Glomerular endothelial cell (primary cell): ENCODE results near the gene SNTA1. TPM values are rescaled to one million over a fixed set of nuclear protein-coding genes. Genes with fewer than 3 reads are reported as not detected.
"Not testable (repeated sequence)": the region's sequence is repeated elsewhere in the genome, so short reads cannot be mapped to it uniquely, and the experiment has no call there.

Source experiments
- DNase-seq: peaks from one replicate; pipeline ENCODE4 v3.0.0-alpha.2; 2011; ENCODE audit warnings: low read depth, low spot score; ENCODE audit errors: extremely low read depth
- total RNA-seq: library from RNA; depleted of rRNA; stranded (reverse); fragments of >200 nt; gene quantifications from 2 replicates; pipeline ENCODE4 v1.2.3, GENCODE V29; 2015

SNTA1 gene
- total RNA-seq, 1 donor from 2014 or later: 12.4 TPM

DNA sequence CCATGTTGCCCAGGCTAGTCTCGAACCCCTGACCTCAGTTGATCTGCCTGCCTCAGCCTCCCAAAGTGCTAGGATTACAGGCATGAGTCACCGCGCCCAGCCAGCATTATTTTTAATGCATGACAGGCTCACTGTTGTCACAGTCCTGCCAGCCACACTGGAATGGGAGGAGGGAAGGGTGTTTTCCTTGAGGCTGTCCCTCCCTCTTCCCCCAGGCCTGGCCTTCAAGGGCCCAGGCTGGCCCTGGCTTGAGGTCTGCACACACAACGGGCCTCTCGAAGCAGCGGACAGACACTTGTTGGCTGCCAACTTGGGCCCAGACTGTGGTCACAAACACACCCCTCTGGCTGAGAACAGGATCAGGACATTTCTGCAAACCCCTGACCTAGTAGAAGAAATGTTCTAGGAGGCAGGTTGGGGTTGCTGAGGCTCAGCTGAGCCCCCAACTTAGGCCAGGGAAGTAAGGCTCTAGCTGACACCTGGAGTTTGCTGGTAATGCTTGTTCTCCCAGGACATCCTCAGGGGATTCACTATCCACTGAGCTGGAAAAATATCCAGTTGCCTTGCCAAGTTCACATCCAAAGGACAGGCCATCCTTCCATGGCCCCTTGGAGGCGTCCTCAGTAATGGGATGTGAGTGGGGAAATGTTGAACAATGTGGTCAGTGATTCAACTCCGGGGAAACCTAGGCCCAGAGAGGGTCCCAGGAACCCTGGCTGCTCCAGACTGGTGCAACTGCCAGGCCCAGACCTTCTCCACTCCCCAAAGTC lies 9.9 kb downstream of the SNTA1 start:
- DNase-seq: no peak

- DNase-seq: no peak
Measured at GRCh38 chr20:33431797-33432381, 11.7 kb downstream of the SNTA1 start.

- not testable (repeated sequence) for DNase-seq
Measured at GRCh38 chr20:33423875-33424274, 19.7 kb downstream of the SNTA1 start.

DNA sequence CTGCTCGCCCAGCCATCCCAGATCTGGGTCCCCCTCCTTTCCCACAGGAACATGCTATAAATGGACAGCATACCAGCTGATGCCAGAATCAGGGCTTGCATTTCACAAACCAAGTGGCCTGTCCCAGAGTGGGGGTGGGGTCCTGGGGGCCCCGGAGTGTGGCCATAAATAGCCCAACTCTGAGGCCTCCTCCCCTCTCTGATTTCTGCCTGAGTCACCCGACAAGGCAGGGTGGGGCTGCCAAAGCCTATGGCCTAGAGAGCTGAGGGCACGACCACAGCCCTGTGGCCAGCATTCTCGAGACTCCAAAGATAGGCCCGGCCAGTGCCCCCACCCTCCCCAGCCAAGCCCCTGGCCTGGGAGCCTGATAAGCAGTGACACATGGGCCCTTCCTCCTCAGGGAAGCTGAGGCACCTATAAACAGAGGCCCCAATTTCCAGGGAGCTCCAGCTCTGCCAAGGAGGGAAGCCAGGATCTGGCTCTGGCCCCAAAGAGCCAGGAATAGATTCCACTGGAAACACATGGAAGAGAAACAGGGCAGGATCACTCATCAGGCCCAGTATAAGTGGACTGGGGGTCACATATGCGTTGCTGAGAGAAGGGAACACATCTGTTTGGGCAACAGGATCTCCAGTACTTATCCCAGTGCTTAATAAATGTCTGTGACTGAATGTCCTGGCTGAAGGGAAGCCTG lies 20.3 kb downstream of the SNTA1 start:
- no peak for DNase-seq

DNA sequence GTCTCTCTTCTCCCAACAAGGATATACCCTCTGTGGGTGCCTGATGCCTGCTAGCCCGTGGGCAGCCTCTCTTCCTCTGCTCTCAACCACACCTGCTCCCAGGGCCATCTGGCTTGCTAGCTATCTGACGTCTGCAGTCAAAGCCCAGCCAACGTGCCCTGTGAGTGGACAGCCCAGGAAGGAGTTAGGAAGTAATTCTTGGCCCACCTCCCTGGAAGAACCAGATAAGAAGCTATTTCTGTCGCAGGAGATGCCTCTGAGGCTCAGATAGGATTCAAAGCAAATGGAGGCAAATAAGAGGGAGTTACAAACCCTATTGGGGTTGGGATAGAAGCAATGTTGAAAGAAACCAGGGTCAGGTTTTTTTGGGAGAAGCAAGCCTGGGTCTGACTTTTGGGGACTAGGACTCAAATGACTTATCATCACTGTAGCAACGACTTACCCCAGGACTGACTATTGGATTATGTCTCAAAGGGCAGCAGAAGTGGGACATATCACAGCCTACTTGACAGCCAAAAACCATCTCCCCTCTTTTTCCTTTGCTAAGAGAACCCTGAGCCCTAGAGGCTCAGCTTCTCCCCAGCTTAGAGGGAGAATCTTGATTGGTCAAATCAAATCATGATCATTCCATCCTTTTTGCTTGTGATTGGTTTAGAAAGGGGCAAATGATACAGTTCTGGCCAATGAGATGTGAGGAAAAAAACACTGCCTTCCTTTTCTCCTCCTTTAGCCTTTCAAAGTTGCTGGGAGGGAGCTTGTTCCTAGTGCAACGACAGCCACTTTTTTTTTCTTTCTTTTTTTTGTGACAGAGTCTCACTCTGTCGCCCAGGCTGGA lies 24.2 kb downstream of the SNTA1 start:
- DNase-seq: no peak

DNA sequence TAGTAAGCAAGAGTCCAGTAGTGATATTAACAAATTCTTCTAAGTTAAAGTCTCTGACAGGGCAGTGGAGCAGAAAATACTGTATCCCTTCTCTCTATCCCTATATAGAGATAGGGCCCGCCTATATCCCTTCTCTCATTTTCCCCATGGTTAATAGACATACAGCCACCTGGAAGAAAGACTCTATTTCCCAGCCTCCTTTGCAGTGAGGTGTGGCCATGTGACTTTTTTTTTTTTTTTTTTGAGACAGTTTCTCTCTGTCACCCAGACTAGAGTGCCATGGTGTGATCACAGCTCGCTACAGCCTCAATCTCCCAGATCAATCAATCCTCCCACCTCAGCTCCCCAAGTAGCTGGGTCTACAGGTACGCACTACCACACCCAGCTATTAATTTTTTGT lies 25.5 kb downstream of the SNTA1 start:
- no peak for DNase-seq

DNA sequence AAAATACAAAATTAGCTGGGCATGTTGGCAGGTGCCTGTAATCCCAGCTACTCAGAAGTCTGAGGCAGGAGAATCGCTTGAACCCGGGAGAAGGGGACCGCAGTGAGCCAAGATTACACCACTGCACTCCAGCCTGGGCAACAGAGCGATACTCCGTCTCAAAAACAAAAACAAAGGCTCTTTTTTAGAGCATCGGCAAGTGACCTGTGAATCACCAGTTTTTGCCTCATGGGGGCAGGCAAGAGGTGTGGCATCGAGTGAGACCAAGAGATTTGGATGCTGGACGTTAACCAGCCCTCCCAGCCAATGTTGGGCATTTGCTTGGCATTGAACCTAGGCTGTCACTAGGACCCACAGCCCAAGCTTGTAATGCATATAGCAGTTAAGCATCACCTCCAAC lies 27.6 kb downstream of the SNTA1 start:
- DNase-seq: no peak

DNA sequence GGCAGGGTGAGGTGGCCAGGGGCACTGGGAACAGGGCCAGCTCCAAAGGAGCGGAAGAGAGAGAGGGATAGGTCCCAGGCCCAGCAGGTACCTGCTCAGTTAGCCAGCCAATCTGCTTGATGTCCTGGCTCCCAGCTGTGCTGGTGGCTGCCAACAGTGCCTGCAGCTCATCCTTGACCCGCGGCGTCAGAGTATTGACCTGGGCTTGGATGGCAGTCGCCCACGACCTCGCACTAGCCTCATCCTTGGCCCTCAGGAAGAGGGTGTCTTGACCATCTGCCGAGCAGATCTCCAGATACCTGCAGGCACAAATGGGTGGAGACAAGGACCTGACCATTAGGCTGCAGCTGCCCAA lies 31.1 kb downstream of the SNTA1 start:
- DNase-seq: no peak

GRCh38 chr20:33411711-33412483 lies 31.7 kb downstream of the SNTA1 start:
- DNase-seq: no peak

DNA sequence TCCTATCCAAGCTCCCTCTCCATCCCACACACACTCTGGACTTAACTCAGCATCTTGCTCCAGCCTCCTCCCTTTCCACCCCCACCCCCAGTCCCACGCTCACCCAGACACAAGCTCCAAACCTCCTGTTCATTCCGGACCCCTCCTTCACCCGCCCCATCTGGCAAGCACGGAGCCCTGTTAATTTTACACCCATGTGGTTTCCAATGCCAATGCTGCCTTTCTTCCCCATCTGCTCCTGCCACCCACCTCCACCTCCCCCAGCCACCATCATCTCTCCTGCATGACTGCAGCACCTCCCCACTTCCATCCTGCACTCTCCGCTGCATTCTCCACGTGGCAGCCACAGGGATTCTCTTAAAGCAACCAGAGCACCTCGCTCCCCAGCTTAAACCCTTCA lies 32.3 kb downstream of the SNTA1 start:
- no peak for DNase-seq

DNA sequence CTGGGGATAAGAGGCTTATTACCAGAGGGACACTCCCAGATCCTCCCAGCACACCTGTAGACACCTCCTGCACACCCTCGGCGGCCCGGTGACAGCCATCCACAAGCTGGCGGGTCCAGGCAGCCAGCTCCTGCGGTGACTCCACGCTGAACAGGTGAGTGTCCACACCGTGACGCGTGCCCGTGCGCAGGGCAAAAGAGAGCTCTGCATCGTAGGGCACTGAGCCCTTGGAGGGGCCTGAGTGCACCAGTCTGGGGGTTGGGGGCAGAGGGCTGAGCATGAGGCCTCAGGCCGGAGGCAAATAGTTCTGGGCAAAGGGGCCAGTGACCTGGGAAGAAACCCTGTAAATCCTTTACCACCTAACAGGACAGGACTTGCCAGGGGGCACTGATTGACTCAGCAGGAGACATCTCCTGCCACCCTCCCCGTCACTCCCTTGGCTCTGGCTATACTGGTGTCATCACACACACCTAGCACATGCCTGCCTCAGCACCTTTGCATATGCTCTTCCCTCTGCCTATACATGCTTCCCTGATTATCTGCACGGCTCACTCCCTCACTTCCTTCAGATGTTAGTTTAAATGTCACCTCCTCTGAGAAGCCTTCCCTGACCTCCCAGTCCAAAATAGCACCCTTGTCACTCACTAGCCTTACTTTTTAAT lies 33.4 kb downstream of the SNTA1 start:
- DNase-seq: no peak

DNA sequence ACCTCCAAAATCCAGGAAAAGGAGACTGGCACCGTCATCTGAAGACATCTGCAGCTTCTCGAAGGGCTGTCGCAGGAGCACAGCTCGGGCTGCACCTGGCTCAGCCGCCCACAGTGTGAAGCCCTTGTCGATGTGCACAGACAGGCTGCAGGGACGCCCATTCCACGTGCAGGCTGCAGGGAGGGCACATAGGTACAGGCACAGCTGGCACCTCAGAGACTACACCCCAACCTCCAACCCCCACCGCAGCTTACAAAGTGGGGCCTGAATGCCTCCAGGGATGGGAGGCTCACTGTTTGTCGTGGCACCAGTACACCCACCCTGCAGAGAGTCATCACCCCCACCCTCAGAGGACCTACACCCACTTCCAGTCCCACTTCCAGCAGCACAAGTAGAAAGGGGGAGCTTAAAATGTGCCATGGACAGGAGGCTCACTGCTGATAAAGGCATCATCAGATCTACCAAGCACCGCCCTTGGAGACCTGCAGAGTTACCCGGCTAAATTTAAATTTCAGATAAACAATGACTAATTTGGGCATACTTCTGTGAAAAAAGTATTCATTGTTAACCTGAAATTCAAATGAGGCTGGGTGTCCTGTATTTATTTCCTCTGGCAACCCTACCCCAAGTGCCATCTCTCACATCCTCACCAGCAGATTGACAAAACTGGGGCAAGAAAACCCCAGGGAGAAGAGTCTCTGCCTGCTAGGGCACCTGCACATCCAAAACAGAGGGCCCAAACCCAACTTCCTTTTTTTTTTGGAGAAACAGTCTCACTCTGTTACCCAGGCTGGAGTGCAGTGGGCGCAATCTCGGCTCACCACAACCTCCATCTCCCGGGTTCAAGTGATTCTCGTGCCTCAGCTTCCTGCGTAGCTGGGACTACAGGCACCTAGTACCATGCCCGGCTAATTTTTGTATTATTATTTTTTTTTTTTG lies 34.6 kb downstream of the SNTA1 start:
- no peak for DNase-seq

GRCh38 chr20:33408313-33408712 lies 35.2 kb downstream of the SNTA1 start:
- DNase-seq: no peak

DNA sequence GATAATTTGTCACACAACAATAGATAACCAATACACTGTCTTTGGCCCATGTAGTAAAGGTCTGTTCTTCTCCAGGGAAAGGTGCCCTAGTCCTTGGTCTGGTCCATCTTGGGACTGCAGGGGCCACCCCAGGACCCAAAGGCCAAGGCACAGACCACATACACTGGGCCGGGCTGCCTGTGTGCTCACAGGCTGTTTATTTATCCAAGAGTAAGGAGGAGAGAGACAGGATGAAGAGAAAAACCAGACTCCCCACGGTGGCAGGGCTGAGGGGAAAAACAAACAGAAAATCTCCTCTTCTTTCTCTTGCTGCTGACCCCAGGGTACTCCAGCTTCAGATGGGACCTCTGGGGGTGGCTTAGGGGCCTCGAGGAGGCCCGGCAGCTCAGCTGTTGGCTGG lies 35.8 kb downstream of the SNTA1 start:
- DNase-seq: no peak

GRCh38 chr20:33407251-33407650 lies 36.3 kb downstream of the SNTA1 start:
- DNase-seq: no peak

DNA sequence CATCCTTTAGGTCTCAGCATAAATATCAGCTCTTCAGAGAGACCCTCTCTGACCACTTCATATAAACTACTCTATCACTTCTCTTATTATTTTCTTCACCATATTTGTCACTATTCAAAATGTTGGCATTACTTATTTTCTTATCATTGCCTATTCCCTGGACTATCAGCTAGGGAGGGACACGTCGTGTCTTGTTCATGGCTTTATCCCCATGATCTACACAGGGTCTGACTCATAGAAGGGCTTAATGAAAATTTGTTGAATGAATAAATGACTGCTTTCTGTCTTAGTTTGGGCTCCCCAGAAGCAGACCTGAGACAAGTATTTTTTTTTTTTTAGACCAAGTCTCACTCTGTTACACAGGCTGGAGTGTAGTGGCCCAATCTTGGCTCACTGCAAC lies 39.3 kb downstream of the SNTA1 start:
- no peak for DNase-seq

DNA sequence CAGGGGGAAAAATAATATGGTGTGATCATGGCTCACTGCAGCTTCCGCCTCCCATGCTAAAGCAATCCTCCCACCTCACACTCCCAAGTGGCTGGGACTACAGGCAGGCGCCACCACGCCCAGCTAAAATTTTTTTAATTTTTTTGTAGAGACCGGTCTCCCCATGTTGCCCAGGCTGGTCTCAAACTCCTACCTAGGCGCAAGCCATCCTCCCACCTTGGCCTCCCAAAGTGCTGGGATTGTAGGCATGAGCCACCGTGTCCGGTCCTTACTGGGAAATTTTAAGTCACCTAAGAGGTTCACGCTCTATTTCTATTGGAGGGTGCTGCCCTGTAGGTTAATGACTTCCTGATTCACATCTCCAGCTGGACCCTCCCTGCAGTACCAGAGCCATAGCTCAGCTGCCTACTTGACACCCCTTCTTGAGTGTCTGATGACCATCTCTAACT lies 41.6 kb downstream of the SNTA1 start:
- DNase-seq: no peak

DNA sequence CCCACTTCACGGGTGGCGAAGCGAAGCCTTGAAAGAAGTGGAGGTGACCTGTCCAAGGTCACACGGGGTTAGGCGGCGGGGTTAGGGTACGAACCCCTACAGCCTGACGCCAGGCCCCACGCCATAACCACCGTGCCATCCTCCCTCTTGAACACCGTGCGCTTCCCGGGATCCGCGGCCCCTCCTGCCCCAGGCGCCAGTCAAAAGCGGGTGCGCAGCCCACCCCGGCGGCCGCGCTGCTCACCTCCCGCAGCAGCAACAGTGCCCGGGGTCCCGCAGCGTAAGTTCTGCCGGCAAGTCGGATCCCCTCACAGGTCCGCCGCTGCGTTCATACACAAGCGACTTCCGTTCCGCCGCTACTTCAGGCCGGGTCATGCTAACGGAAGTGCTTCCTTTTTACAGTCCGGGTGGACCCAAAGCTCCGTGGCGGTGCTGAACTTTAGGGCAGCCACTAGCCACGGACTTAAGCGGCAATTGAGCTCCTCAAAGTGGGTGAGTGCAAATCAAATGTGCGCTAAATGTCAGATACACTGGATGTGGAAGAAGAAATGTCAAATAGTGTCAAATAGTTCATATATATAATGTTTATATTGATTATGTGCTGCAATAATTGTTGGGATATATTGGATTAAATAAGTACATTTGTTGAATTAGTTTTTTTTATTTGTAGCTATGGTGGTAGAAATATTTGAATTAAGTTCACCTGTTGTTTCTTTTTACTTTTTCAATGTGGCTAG lies 42.2 kb downstream of the SNTA1 start, which contains the start of gene CDK5RAP1:
CDK5RAP1 (minus strand) TSS at position 336 of the 737 bp plus-strand sequence. CDS start 4,455 bp downstream, outside the sequence.
- DNase-seq: peak; percentile 60
